A673 (cell line): ENCODE results near the gene THRB. TPM values are rescaled to one million over a fixed set of nuclear protein-coding genes. Genes with fewer than 3 reads are reported as not detected.

ENCODE experiments used
- BruUV-seq: library from RNA; stranded (reverse); fragments of 400-500 nt; replicated peaks from 2 replicates; lab custom pipeline; 2021; lab: Mats Ljungman, UMichigan
- CTCF ChIA-PET: fragments of 300-600 bp; sonication (Branson Sonifier 250); formaldehyde crosslinking; loops from one replicate; lab custom pipeline; 2022; ENCODE audit warnings: antibody characterized with exemption; lab: Charles Lee
- POLR2A ChIA-PET: fragments of 300-600 bp; sonication (Branson Sonifier 250); formaldehyde crosslinking; loops from one replicate; lab custom pipeline; 2022; ENCODE audit warnings: antibody characterized with exemption; ENCODE audit not compliant: low non-redundant PET; lab: Charles Lee
- DNase-seq: peaks from one replicate; pipeline ENCODE4 v3.0.0-alpha.2; 2015; ENCODE audit warnings: low spot score
- H3K27ac ChIP-seq: fragments of 200-600 bp; sonication (generic); 2 replicates; pipeline ENCODE4 v1.5.1; 2016; ENCODE audit warnings: mixed run types, low read depth, mild to moderate bottlenecking, mixed read lengths, antibody characterized with exemption, low read length; ENCODE audit not compliant: poor library complexity, severe bottlenecking
- H3K27me3 ChIP-seq: fragments of 200-600 bp; sonication (generic); replicated peaks from 2 replicates; pipeline ENCODE4 v1.6.1; 2017; ENCODE audit warnings: mixed run types, low read depth, mild to moderate bottlenecking, mixed read lengths, antibody characterized with exemption, low read length; ENCODE audit not compliant: insufficient read depth, poor library complexity
- H3K36me3 ChIP-seq: fragments of 200-600 bp; sonication (generic); 2 replicates; pipeline ENCODE4 v1.6.1; 2016; ENCODE audit warnings: mixed run types, mild to moderate bottlenecking, mixed read lengths, antibody characterized with exemption, low read length; ENCODE audit not compliant: insufficient read depth, poor library complexity, severe bottlenecking
- H3K4me1 ChIP-seq: fragments of 200-600 bp; sonication (generic); 2 replicates; pipeline ENCODE4 v1.6.1; 2017; ENCODE audit warnings: mixed run types, mild to moderate bottlenecking, mixed read lengths, antibody characterized with exemption, low read length; ENCODE audit not compliant: insufficient read depth, poor library complexity, severe bottlenecking
- H3K4me3 ChIP-seq: fragments of 200-600 bp; sonication (generic); 2 replicates; pipeline ENCODE4 v1.5.1; 2016; ENCODE audit warnings: low read depth, mixed run types, mild to moderate bottlenecking, mixed read lengths, low read length; ENCODE audit not compliant: poor library complexity, severe bottlenecking
- H3K9me3 ChIP-seq: fragments of 200-600 bp; sonication (generic); 2 replicates; pipeline ENCODE4 v1.6.1; 2016; ENCODE audit warnings: mixed run types, low read depth, mild to moderate bottlenecking, mixed read lengths, antibody characterized with exemption, low read length; ENCODE audit not compliant: poor library complexity, severe bottlenecking
- EZH2 ChIP-seq: fragments of 200-600 bp; sonication (generic); IDR thresholded peaks from 2 replicates; pipeline ENCODE4 v1.6.1; 2017; ENCODE audit warnings: borderline replicate concordance, low read depth, mild to moderate bottlenecking, mixed read lengths, antibody characterized with exemption, low read length; ENCODE audit not compliant: poor library complexity, severe bottlenecking
- intact Hi-C: fragments of 100-400 bp; cut with micrococcal nuclease; formaldehyde crosslinking; loops from one replicate; pipeline ENCODE4 v1.10.0; 2022; ENCODE audit not compliant: unreplicated experiment
- total RNA-seq: library from RNA; stranded (reverse); gene quantifications from 2 replicates; pipeline ENCODE4 v1.2.3, GENCODE V29; 2021
- TF ChIP-seq, protein P1 (sequence below): fragments of 300-800, 200-600 bp; sonication (generic); conservative IDR thresholded peaks from 2 replicates; pipeline ENCODE4 v1.5.1; 2017; ENCODE audit warnings: low read depth, mild to moderate bottlenecking, antibody characterized with exemption, low read length, moderate library complexity, mixed read lengths

The THRB gene
- total RNA-seq, 1 experiment from 2014 or later, result 0.11 TPM

DNA sequence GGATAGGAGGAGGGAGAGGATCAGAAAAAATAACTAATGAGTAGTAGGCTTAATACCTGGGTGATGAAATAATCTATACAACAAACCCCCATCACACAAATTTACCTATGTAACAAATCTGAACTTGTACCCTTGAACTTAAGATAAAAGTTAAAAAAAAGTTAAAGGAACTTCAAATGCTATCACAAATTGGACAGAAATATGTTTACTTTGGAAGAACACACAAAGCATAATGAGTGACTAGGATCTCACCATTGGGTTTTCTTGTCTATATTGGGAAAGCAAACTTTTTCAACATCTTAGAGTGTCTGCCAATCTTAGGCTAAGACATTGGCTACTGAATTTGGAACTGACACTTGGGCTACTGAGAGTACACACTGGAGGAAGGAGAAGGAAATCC lies 140.4 kb downstream of the THRB start:
- ChIA-PET CTCF (no interaction called here), POLR2A (no interaction called here)
- TF ChIP-seq, protein P1, sequence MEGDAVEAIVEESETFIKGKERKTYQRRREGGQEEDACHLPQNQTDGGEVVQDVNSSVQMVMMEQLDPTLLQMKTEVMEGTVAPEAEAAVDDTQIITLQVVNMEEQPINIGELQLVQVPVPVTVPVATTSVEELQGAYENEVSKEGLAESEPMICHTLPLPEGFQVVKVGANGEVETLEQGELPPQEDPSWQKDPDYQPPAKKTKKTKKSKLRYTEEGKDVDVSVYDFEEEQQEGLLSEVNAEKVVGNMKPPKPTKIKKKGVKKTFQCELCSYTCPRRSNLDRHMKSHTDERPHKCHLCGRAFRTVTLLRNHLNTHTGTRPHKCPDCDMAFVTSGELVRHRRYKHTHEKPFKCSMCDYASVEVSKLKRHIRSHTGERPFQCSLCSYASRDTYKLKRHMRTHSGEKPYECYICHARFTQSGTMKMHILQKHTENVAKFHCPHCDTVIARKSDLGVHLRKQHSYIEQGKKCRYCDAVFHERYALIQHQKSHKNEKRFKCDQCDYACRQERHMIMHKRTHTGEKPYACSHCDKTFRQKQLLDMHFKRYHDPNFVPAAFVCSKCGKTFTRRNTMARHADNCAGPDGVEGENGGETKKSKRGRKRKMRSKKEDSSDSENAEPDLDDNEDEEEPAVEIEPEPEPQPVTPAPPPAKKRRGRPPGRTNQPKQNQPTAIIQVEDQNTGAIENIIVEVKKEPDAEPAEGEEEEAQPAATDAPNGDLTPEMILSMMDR, result no peak
- TF ChIP-seq EZH2, result no peak
- DNase-seq, result no peak
- no TSS peak for BruUV-seq
- H3K27ac ChIP-seq, result no peak overlapping the region
- intact Hi-C loops, result no loop called here
- H3K9me3 ChIP-seq, result no peaks in the 10 kb centered on the region
- no peaks in the 10 kb centered on the region for H3K36me3 ChIP-seq
- H3K27me3 ChIP-seq, result no peaks in the 10 kb centered on the region
- H3K4me3 ChIP-seq, result no peak overlapping the region
- no peaks in the 10 kb centered on the region for H3K4me1 ChIP-seq

DNA sequence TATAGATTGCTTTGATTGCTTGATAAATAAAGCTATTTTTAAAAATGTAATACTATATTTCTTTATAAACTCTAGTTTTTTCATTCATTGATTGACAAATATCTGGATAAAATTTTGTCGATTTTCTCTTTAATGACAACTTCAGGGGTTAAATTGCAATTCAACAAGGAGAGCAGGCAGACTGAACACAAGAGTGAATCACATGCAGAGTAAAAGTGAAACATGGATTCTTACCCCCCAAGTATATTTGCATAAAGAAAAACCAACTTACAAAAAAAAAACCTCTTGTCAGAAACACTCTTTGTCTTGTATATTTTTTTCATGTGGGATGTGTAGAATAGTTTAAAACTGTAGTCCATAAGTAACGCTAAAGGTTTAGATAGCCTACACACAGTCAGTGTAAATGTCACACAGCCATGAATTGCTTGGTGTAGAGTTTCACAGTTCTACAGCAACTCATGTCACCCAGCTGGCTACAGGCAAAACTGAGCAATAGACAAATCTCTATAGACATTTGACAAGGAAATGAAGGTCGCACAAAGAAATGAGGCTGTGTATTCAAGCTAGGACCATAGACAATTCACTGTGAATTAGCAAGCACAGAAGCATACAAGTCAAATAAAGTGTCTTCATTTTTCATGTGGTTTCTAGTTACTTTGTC lies 141.6 kb downstream of the THRB start:
- intact Hi-C loops, result no loop called here
- no peak for TF ChIP-seq EZH2
- TF ChIP-seq, protein P1, result no peak
- no TSS peak for BruUV-seq
- Histone ChIP-seq H3K9me3 (no peaks in the 10 kb centered on the region), H3K27me3 (no peaks in the 10 kb centered on the region), H3K4me3 (no peak overlapping the region), H3K36me3 (no peaks in the 10 kb centered on the region), H3K27ac (no peak overlapping the region), H3K4me1 (no peaks in the 10 kb centered on the region)
- CTCF ChIA-PET, result no interaction called here
- no peak for DNase-seq
- POLR2A ChIA-PET, result no interaction called here

DNA sequence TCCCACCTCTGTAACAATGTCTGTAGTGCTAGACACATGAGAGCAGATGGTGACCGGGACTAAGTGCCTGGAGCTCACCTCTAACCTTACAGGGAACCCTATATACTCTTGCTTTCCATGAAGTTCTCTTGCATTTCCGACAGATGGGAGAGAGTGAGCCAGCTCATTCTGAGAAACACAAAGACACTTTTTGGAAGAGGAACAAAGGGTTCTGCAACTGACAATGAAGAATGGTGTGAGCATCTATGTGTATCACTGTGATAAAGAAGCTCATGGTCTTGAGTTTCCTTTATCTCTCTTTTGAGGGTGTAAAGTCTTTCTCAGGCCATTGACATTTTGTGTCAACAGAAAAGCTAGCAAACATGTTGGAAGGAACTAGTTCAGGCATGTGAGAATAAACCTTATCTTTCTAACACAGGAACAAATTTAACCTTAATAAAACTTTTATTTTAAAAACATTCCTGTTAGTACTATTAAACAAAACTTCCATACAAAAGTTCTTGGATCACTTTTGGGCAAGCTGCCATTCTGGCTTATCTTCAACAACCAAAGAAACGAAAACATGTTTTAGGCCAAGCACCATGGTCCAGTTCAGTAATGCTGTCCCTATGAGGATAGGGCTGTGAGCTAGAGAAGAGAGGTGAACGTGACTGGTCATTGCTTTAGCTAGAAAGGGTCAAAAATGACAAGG lies 142.7 kb downstream of the THRB start:
- Histone ChIP-seq H3K9me3 (no peaks in the 10 kb centered on the region), H3K36me3 (no peaks in the 10 kb centered on the region), H3K27ac (no peak overlapping the region), H3K4me1 (no peaks in the 10 kb centered on the region), H3K27me3 (no peaks in the 10 kb centered on the region), H3K4me3 (no peak overlapping the region)
- no TSS peak for BruUV-seq
- POLR2A ChIA-PET, result no interaction called here
- DNase-seq, result no peak
- intact Hi-C loops, result no loop called here
- CTCF ChIA-PET, result no interaction called here
- TF ChIP-seq, protein P1, result no peak
- TF ChIP-seq EZH2, result no peak
